HG03354 (cell line): Measurements from ENCODE around the gene CLIP4.

Experiments
- ATAC-seq: cut with Tn5 transposase; IDR thresholded peaks from one replicate; pipeline ENCODE4 v1.9.1; 2021; ENCODE audit warnings: mild to moderate bottlenecking; ENCODE audit not compliant: unreplicated experiment, poor library complexity, severe bottlenecking

CLIP4 gene

GRCh38 chr2:29235411-29235810, 120.2 kb downstream of the CLIP4 start:
- ATAC-seq, result no peak

GRCh38 chr2:29236074-29236473, 120.9 kb downstream of the CLIP4 start:
- ATAC-seq, result no peak

- ATAC-seq, result no peak
These were observed 123.3 kb downstream of the CLIP4 start for GRCh38 chr2:29238497-29238896.
